ENCODE results near the gene CD36.

CD36 gene

GRCh38 chr7:80637911-80638765, at the start of gene CD36:
TSS of gene CD36 (plus strand) at chr7:80638642. CDS start at chr7:80646741, 8,099 bp downstream.
- DNase-seq: no peak

- DNase-seq: no peak
These were observed 48.8 kb upstream of the CD36 start for GRCh38 chr7:80589631-80590030.

- no peak for DNase-seq
These were observed 46.8 kb upstream of the CD36 start for GRCh38 chr7:80591654-80592053.

GRCh38 chr7:80593869-80594586, 44.4 kb upstream of the CD36 start:
- no peak for DNase-seq

GRCh38 chr7:80596933-80597517, 41.4 kb upstream of the CD36 start:
- no peak for DNase-seq

- DNase-seq: no peak
These were observed 40.6 kb upstream of the CD36 start for GRCh38 chr7:80597875-80598274.

- DNase-seq: no peak
These were observed 38.4 kb upstream of the CD36 start for GRCh38 chr7:80600046-80600445.

GRCh38 chr7:80601999-80602398, 36.4 kb upstream of the CD36 start:
- DNase-seq: no peak

GRCh38 chr7:80603940-80604339, 34.5 kb upstream of the CD36 start:
- DNase-seq: no peak

- no peak for DNase-seq
These were observed 34.0 kb upstream of the CD36 start for GRCh38 chr7:80604436-80604835.

- DNase-seq: no peak
These were observed 31.3 kb upstream of the CD36 start for GRCh38 chr7:80607136-80607535.

GRCh38 chr7:80608336-80608735, 30.1 kb upstream of the CD36 start:
- DNase-seq: no peak

GRCh38 chr7:80609751-80610150, 28.7 kb upstream of the CD36 start:
- no peak for DNase-seq

- no peak for DNase-seq
These were observed 27.1 kb upstream of the CD36 start for GRCh38 chr7:80611353-80611752.

GRCh38 chr7:80611779-80612178, 26.7 kb upstream of the CD36 start:
- DNase-seq: no peak

GRCh38 chr7:80612880-80613279, 25.6 kb upstream of the CD36 start:
- no peak for DNase-seq

GRCh38 chr7:80613519-80613918, 24.9 kb upstream of the CD36 start:
- no peak for DNase-seq

GRCh38 chr7:80614851-80615271, 23.6 kb upstream of the CD36 start:
- DNase-seq: no peak

- no peak for DNase-seq
These were observed 20.3 kb upstream of the CD36 start for GRCh38 chr7:80618096-80618495.

- no peak for DNase-seq
These were observed 18.7 kb upstream of the CD36 start for GRCh38 chr7:80619741-80620140.

GRCh38 chr7:80622541-80622940, 15.9 kb upstream of the CD36 start:
- DNase-seq: no peak

- no peak for DNase-seq
These were observed 14.8 kb upstream of the CD36 start for GRCh38 chr7:80623503-80624252.

- DNase-seq: no peak
These were observed 13.7 kb upstream of the CD36 start for GRCh38 chr7:80624763-80625162.
